GM23248 (cell line): ENCODE data around the gene DTNA. TPM values are rescaled to one million over a fixed set of nuclear protein-coding genes. Genes with fewer than 3 reads are reported as not detected.

Experiments used
- DNase-seq: peaks from one replicate; pipeline ENCODE4 v3.0.0-alpha.2; 2015
- H2AFZ ChIP-seq: fragments of 200-600 bp; sonication (generic); 2 replicates; pipeline ENCODE4 v1.6.1; 2016; ENCODE audit warnings: antibody characterized with exemption
- H3F3A ChIP-seq: fragments of 200-600 bp; sonication (generic); 2 replicates; pipeline ENCODE4 v1.6.1; 2016; ENCODE audit warnings: mild to moderate bottlenecking, antibody characterized with exemption, mixed run types; ENCODE audit not compliant: insufficient read depth
- H3K27ac ChIP-seq: fragments of 200-600 bp; sonication (generic); 2 replicates; pipeline ENCODE4 v1.5.1; 2016; ENCODE audit warnings: mild to moderate bottlenecking
- H3K27me3 ChIP-seq: fragments of 200-600 bp; sonication (generic); replicated peaks from 2 replicates; pipeline ENCODE4 v1.6.1; 2016; ENCODE audit warnings: mild to moderate bottlenecking; ENCODE audit not compliant: insufficient read depth
- H3K36me3 ChIP-seq: fragments of 200-600 bp; sonication (generic); 2 replicates; pipeline ENCODE4 v1.6.1; 2016; ENCODE audit warnings: low read depth, mild to moderate bottlenecking
- H3K4me1 ChIP-seq: fragments of 200-600 bp; sonication (generic); 2 replicates; pipeline ENCODE4 v1.6.1; 2016; ENCODE audit warnings: mild to moderate bottlenecking; ENCODE audit not compliant: insufficient read depth
- H3K4me2 ChIP-seq: fragments of 200-600 bp; sonication (generic); one replicate; pipeline ENCODE4 v1.6.1; 2016; ENCODE audit warnings: mild to moderate bottlenecking; ENCODE audit not compliant: unreplicated experiment
- H3K4me3 ChIP-seq: fragments of 200-600 bp; sonication (generic); 2 replicates; pipeline ENCODE4 v1.5.1; 2016; ENCODE audit warnings: mild to moderate bottlenecking
- H3K79me2 ChIP-seq: fragments of 200-600 bp; sonication (generic); 2 replicates; pipeline ENCODE4 v1.6.1; 2016; ENCODE audit warnings: mild to moderate bottlenecking; ENCODE audit not compliant: insufficient read depth
- H3K9ac ChIP-seq: fragments of 200-600 bp; sonication (generic); 2 replicates; pipeline ENCODE4 v1.6.1; 2016; ENCODE audit warnings: mild to moderate bottlenecking
- H3K9me2 ChIP-seq: fragments of 200-600 bp; sonication (generic); 2 replicates; pipeline ENCODE4 v1.6.1; 2016; ENCODE audit warnings: mixed run types, mild to moderate bottlenecking, moderate library complexity; ENCODE audit not compliant: insufficient read depth
- H3K9me3 ChIP-seq: fragments of 200-600 bp; sonication (generic); one replicate; pipeline ENCODE4 v1.6.1; 2017; ENCODE audit warnings: low read depth
- H4K20me1 ChIP-seq: fragments of 200-600 bp; sonication (generic); 2 replicates; pipeline ENCODE4 v1.6.0; 2016; ENCODE audit not compliant: insufficient read depth
- EZH2 ChIP-seq: fragments of 200-600 bp; sonication (generic); IDR thresholded peaks from 2 replicates; pipeline ENCODE4 v1.6.1; 2018; ENCODE audit warnings: antibody characterized with exemption, mild to moderate bottlenecking; ENCODE audit not compliant: insufficient read depth, poor library complexity, severe bottlenecking
- EZH2phosphoT487 ChIP-seq: fragments of 200-600 bp; sonication (generic); IDR thresholded peaks from 2 replicates; pipeline ENCODE4 v1.6.1; 2018; ENCODE audit warnings: antibody characterized with exemption, moderate library complexity, mild to moderate bottlenecking, low read depth; ENCODE audit not compliant: insufficient read depth
- WGBS, 2 experiments: methylation state at CpG; one replicate each; pipeline ENCODE4 v1.1.6; 2015 to 2017; ENCODE audit warnings: low lambda C conversion rate in 2 of 2, low coverage in 1 of 2; ENCODE audit errors: missing lambda C conversion rate in 2 of 2; 5-methylcytosine and 5-hydroxymethylcytosine counted together
- in situ Hi-C: fragments of 300-500 bp; cut with MboI; formaldehyde crosslinking; loops from 2 replicates; pipeline ENCODE4 v1.15.0; 2020
- polyA plus RNA-seq: library from polyadenylated mRNA; unstranded; fragments of >200 nt; fragmentation: Nextera tagmentation; extraction: Ambion mirVana; gene quantifications from 2 replicates; pipeline ENCODE4 v1.2.1, GENCODE V29; 2016
- total RNA-seq: library from RNA; depleted of rRNA; stranded (reverse); fragments of >200 nt; shearing (Covaris generic); gene quantifications from 2 replicates; pipeline ENCODE4 v1.2.3, GENCODE V29; 2014

Gene DTNA
- total and polyA plus RNA-seq, 2 experiments from 2014 or later, result 4.2 to 5.5 TPM

DNA sequence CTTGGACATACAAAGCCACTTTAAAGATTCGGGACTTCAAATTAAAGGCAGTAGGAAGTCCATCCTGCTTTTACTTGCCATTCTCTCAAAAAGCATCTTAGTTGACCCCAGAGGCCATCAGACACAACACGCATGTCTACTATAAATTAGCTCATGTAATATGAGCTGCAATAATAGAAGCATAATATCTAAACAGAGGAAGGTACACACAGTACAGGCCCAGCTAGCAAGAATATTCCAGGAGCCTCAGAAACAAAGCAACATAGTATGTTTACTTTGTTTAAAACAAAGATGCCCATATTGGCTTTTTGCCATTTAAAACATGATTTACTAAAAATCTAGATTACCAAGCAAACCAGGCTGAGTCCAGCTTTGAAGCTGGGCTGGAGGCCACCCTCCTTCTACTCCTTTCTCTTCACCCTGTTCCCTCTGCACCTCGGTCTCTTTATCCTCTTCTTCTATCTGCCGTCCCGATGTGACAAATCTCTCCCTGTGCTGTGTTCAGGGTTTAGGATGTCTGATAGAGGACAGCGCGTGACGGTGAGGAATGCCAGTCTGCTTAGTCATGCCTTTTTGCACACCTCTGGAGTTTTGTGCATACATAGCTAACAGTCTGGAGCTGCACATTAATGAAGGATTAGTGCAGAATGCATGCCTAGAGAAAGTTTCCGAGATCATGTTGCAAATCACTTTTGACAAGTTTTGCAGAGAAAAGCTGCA lies 28.2 kb downstream of the DTNA start:
- Histone ChIP-seq H3K27ac (no peak overlapping the region), H3K4me2 (no peak overlapping the region), H3K9me2 (no peaks in the 10 kb centered on the region), H3K9ac (no peak overlapping the region), H3F3A (no peaks in the 10 kb centered on the region), H3K27me3 (no peaks in the 10 kb centered on the region), H4K20me1 (no peaks in the 10 kb centered on the region), H3K4me1 (peaks cover 6% of the 10 kb centered on the region; the same call in 1 of the 2 replicates), H2AFZ (no peak overlapping the region), H3K4me3 (no peak overlapping the region), H3K79me2 (no peaks in the 10 kb centered on the region), H3K9me3 (no peaks in the 10 kb centered on the region), H3K36me3 (no peaks in the 10 kb centered on the region)
- WGBS, 2 experiments, result 62 to 66% methylated on average over 9 of the region's 9 CpGs
- peak; percentile 16 for DNase-seq
- in situ Hi-C loops, result no loop called here
- TF ChIP-seq EZH2, result no peak
- no peak for TF ChIP-seq EZH2phosphoT487

- 90 to 96% methylated on average over 1 of the region's 1 CpG for WGBS, 2 experiments
- TF ChIP-seq EZH2, result no peak
- no peak for TF ChIP-seq EZH2phosphoT487
- H3K27me3 ChIP-seq, result no peaks in the 10 kb centered on the region
- in situ Hi-C loops, result no loop called here
- no peaks in the 10 kb centered on the region for H3K79me2 ChIP-seq
- no peak for DNase-seq
- no peaks in the 10 kb centered on the region for H3F3A ChIP-seq
- no peaks in the 10 kb centered on the region for H3K9me3 ChIP-seq
- H4K20me1 ChIP-seq, result no peaks in the 10 kb centered on the region
- no peak overlapping the region for H2AFZ ChIP-seq
- no peak overlapping the region for H3K9ac ChIP-seq
- no peaks in the 10 kb centered on the region for H3K36me3 ChIP-seq
- H3K4me2 ChIP-seq, result no peak overlapping the region
- H3K4me3 ChIP-seq, result no peak overlapping the region
- no peak overlapping the region for H3K27ac ChIP-seq
- H3K9me2 ChIP-seq, result no peaks in the 10 kb centered on the region
- H3K4me1 ChIP-seq, result peaks cover 6% of the 10 kb centered on the region; the same call in 1 of the 2 replicates
These were observed 30.0 kb downstream of the DTNA start for GRCh38 chr18:34740101-34740500.

DNA sequence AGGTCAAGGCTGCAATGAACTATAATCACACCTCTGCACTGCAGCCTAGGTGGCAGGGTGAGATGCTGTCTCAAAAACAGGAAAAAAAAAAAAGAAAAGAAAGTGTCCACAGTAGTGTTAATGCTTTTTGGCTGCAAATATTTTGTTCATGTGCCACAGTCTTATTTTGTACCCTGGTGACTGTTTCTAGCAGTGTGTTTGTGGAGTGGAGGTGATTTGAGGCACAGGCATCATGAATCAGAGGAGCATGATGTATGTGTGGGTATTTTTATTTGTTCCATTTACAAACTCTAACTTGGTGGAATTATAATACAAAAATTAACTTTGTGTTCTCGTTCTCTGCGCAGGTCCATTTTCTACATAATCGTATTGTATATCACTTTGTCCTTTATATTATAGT lies 30.6 kb downstream of the DTNA start:
- no peak overlapping the region for H3K4me2 ChIP-seq
- no peak overlapping the region for H3K27ac ChIP-seq
- no peak overlapping the region for H3K9ac ChIP-seq
- no peak overlapping the region for H3K4me3 ChIP-seq
- no peaks in the 10 kb centered on the region for H4K20me1 ChIP-seq
- peaks cover 6% of the 10 kb centered on the region; the same call in 1 of the 2 replicates for H3K4me1 ChIP-seq
- H3K79me2 ChIP-seq, result no peaks in the 10 kb centered on the region
- no peaks in the 10 kb centered on the region for H3K27me3 ChIP-seq
- TF ChIP-seq EZH2 (no peak), EZH2phosphoT487 (no peak)
- in situ Hi-C loops, result no loop called here
- H3K9me3 ChIP-seq, result no peaks in the 10 kb centered on the region
- H2AFZ ChIP-seq, result no peak overlapping the region
- WGBS, 2 experiments, result 97 to 98% methylated on average over 3 of the region's 3 CpGs
- no peaks in the 10 kb centered on the region for H3F3A ChIP-seq
- no peaks in the 10 kb centered on the region for H3K36me3 ChIP-seq
- DNase-seq, result no peak
- no peaks in the 10 kb centered on the region for H3K9me2 ChIP-seq

DNA sequence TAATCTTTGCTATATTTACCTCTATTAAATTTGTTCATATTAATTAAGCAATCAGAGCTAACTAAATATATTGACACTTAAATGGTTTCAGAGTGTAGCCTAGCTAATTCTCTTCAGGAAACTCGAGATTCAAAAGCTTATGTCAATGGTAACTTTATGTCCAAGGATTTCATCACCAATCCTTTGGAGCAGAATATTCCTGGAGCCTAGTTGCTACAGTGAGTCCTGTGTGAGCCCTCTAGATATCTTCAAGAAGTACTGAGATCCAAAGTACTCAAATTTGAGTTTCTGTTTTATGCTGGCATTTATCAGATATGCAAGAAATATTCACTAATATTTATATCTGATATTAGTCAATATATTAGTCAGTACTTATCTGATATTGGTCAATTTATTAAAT lies 31.3 kb downstream of the DTNA start:
- no peaks in the 10 kb centered on the region for H3K36me3 ChIP-seq
- no peaks in the 10 kb centered on the region for H3K79me2 ChIP-seq
- peaks cover 6% of the 10 kb centered on the region; the same call in 1 of the 2 replicates for H3K4me1 ChIP-seq
- TF ChIP-seq EZH2, result no peak
- H3K9me3 ChIP-seq, result no peaks in the 10 kb centered on the region
- no peak overlapping the region for H3K27ac ChIP-seq
- in situ Hi-C loops, result no loop called here
- no peak overlapping the region for H3K4me2 ChIP-seq
- no peak overlapping the region for H3K9ac ChIP-seq
- no peaks in the 10 kb centered on the region for H3K27me3 ChIP-seq
- H2AFZ ChIP-seq, result no peak overlapping the region
- H4K20me1 ChIP-seq, result no peaks in the 10 kb centered on the region
- no peak for DNase-seq
- no peaks in the 10 kb centered on the region for H3F3A ChIP-seq
- no peak overlapping the region for H3K4me3 ChIP-seq
- no peaks in the 10 kb centered on the region for H3K9me2 ChIP-seq
- 29 to 42% methylated on average over 1 of the region's 1 CpG for WGBS, 2 experiments
